HepG2 (cell line): ENCODE data around the gene CISD1. TPM values are rescaled to one million over a fixed set of nuclear protein-coding genes. Genes with fewer than 3 reads are reported as not detected.
A peak's percentile ranks its signal among the peaks of the same experiment; 100 is the strongest.

Source experiments
- FOSL1 ChIP-seq: sonication (generic); formaldehyde crosslinking; IDR thresholded peaks from 2 replicates; pipeline ENCODE4 v1.9.0; 2021; ENCODE audit warnings: missing genetic modification reagents, borderline replicate concordance
- GABPB1 ChIP-seq: IDR thresholded peaks from 2 replicates; pipeline ENCODE4 v1.6.1; 2016; ENCODE audit warnings: mild to moderate bottlenecking, missing genetic modification reagents, moderate library complexity, missing compliant biosample characterization
- GLI4 ChIP-seq: sonication (generic); formaldehyde crosslinking; IDR thresholded peaks from 2 replicates; pipeline ENCODE4 v1.5.1; 2020; ENCODE audit warnings: missing genetic modification reagents, mild to moderate bottlenecking, moderate library complexity, borderline replicate concordance
- KAT7 ChIP-seq: IDR thresholded peaks from 2 replicates; pipeline ENCODE4 v1.6.1; 2018; ENCODE audit warnings: borderline replicate concordance, missing compliant biosample characterization
- KDM5B ChIP-seq: sonication (generic); formaldehyde crosslinking; IDR thresholded peaks from 2 replicates; pipeline ENCODE4 v1.4.0; 2020; ENCODE audit warnings: missing genetic modification reagents, mild to moderate bottlenecking, borderline replicate concordance
- MYPOP ChIP-seq: sonication (generic); formaldehyde crosslinking; IDR thresholded peaks from 2 replicates; pipeline ENCODE4 v1.8.1; 2023; ENCODE audit warnings: mild to moderate bottlenecking, moderate library complexity, missing genetic modification reagents
- PAXIP1 ChIP-seq: sonication (generic); formaldehyde crosslinking; conservative IDR thresholded peaks from 2 replicates; pipeline ENCODE4 v1.4.0; 2020; ENCODE audit warnings: mild to moderate bottlenecking, missing genetic modification reagents, moderate library complexity
- PTBP1 ChIP-seq: fragments of 200-400 bp; formaldehyde crosslinking; IDR thresholded peaks from 2 replicates; pipeline ENCODE4 v1.6.1; 2018; ENCODE audit warnings: low read length, low read depth; ENCODE audit not compliant: poor library complexity, severe bottlenecking
- REL ChIP-seq: sonication (generic); formaldehyde crosslinking; conservative IDR thresholded peaks from 2 replicates; pipeline ENCODE4 v1.8.0; 2022; ENCODE audit warnings: mild to moderate bottlenecking, missing genetic modification reagents, moderate library complexity
- TGIF2 ChIP-seq: IDR thresholded peaks from 2 replicates; pipeline ENCODE4 v1.6.1; 2016; ENCODE audit warnings: control low read depth, missing compliant biosample characterization
- ZFP90 ChIP-seq: sonication (generic); formaldehyde crosslinking; IDR thresholded peaks from 2 replicates; pipeline ENCODE4 v1.8.0; 2022; ENCODE audit warnings: missing genetic modification reagents, mild to moderate bottlenecking, inconsistent platforms, borderline replicate concordance
- ZNF343 ChIP-seq: sonication (generic); formaldehyde crosslinking; IDR thresholded peaks from 2 replicates; pipeline ENCODE4 v1.4.0; 2020; ENCODE audit warnings: mild to moderate bottlenecking, missing genetic modification reagents
- ZNF547 ChIP-seq: sonication (generic); formaldehyde crosslinking; IDR thresholded peaks from 2 replicates; pipeline ENCODE4 v1.5.1; 2020; ENCODE audit warnings: mild to moderate bottlenecking, missing genetic modification reagents
- ZNF563 ChIP-seq: sonication (generic); formaldehyde crosslinking; IDR thresholded peaks from 2 replicates; pipeline ENCODE4 v1.8.0; 2022; ENCODE audit warnings: mild to moderate bottlenecking, moderate library complexity, missing genetic modification reagents
- polyA plus RNA-seq, 8 experiments: library from polyadenylated mRNA; depleted of rRNA in 3 of 8; stranded (reverse) in 7 of 8; unstranded in 1 of 8; fragments of >200 nt; fragmentation: Illumina TruSeq in 4 of 8; extraction: Trizol in 4 of 8; gene quantifications; 2 replicates each; pipeline versions ENCODE4 v1.2.1 to v1.2.3, GENCODE V29; 2011 to 2016; ENCODE audit warnings: low read depth in 4 of 8, missing spikeins in 1 of 8, mixed read lengths in 1 of 8; ENCODE audit not compliant: insufficient read depth in 1 of 8
- total RNA-seq, 5 experiments: library from RNA; depleted of rRNA; stranded (reverse); fragments of >200 nt; fragmentation: Illumina TruSeq; extraction: Trizol; gene quantifications; 2 replicates each; pipeline ENCODE4 v1.2.3, GENCODE V29; 2016; ENCODE audit warnings: low read depth in 1 of 5

The CISD1 gene
- total and polyA plus RNA-seq, 2 of the 13 experiments (the other 11 are each of a cell fraction or from before 2014, with no cell fraction given): 63.4 to 78.9 TPM

- TF ChIP-seq PAXIP1 (CRISPR knock-in tag) (peak; percentile 6; the same call in 1 of the 2 replicates), ZNF547 (CRISPR knock-in tag) (peak; percentile 10; the same call in 1 of the 2 replicates), MYPOP (CRISPR knock-in tag) (0 out of 2 replicates have a peak, but pooled peaks have one; percentile 1), ZNF343 (0 out of 2 replicates have a peak, but pooled peaks have one; percentile 80), TGIF2 (CRISPR knock-in tag) (0 out of 2 replicates have a peak, but pooled peaks have one; percentile 40), KDM5B (CRISPR knock-in tag) (0 out of 2 replicates have a peak, but pooled peaks have one; percentile 35), GABPB1 (CRISPR knock-in tag) (no peak), GLI4 (CRISPR knock-in tag) (peak; percentile 95; the same call in 1 of the 2 replicates), ZFP90 (CRISPR knock-in tag) (no peak), REL (CRISPR knock-in tag) (0 out of 2 replicates have a peak, but pooled peaks have one; percentile 45), KAT7 (CRISPR knock-in tag) (0 out of 2 replicates have a peak, but pooled peaks have one; percentile 4), ZNF563 (CRISPR knock-in tag) (0 out of 2 replicates have a peak, but pooled peaks have one; percentile 51), PTBP1 (peak; percentile 26), FOSL1 (CRISPR knock-in tag) (no peak)
These were observed 66.5 kb downstream of the CISD1 start (continued) for GRCh38 chr10:58335306-58336005.
